Smooth muscle cell (in vitro differentiated cells): ENCODE results near the gene RBM39. TPM values are rescaled to one million over a fixed set of nuclear protein-coding genes. Genes with fewer than 3 reads are reported as not detected.

Experiments
- DNase-seq: peaks from one replicate; lab custom pipeline; 2025; ENCODE audit not compliant: unreplicated experiment; lab: John Stamatoyannopoulos, UW
- H2AFZ ChIP-seq: fragments of 200-600 bp; sonication (generic); 2 replicates; pipeline ENCODE4 v1.6.0; 2016; ENCODE audit warnings: antibody characterized with exemption, low read depth, mild to moderate bottlenecking
- H3F3A ChIP-seq: fragments of 200-600 bp; sonication (generic); 2 replicates; pipeline ENCODE4 v1.6.0; 2017; ENCODE audit warnings: antibody characterized with exemption, low read depth
- H3K27ac ChIP-seq: fragments of 200-600 bp; sonication (generic); 2 replicates; pipeline ENCODE4 v1.5.1; 2016; ENCODE audit warnings: low read depth, mild to moderate bottlenecking
- H3K27me3 ChIP-seq: fragments of 200-600 bp; sonication (generic); 2 replicates; pipeline ENCODE4 v1.6.1; 2016; ENCODE audit warnings: low read depth, mild to moderate bottlenecking
- H3K36me3 ChIP-seq: fragments of 200-600 bp; sonication (generic); 2 replicates; pipeline ENCODE4 v1.5.1; 2016; ENCODE audit warnings: low read depth
- H3K4me1 ChIP-seq: fragments of 200-600 bp; sonication (generic); 2 replicates; pipeline ENCODE4 v1.5.1; 2016; ENCODE audit warnings: low read depth
- H3K4me2 ChIP-seq: fragments of 200-600 bp; sonication (generic); 2 replicates; pipeline ENCODE4 v1.6.0; 2016; ENCODE audit warnings: mild to moderate bottlenecking
- H3K4me3 ChIP-seq: fragments of 200-600 bp; sonication (generic); 2 replicates; pipeline ENCODE4 v1.5.1; 2016; ENCODE audit warnings: mild to moderate bottlenecking
- H3K79me2 ChIP-seq: fragments of 200-600 bp; sonication (generic); 2 replicates; pipeline ENCODE4 v1.6.0; 2016; ENCODE audit warnings: low read depth, mild to moderate bottlenecking
- H3K9ac ChIP-seq: fragments of 200-600 bp; sonication (generic); 2 replicates; pipeline ENCODE4 v1.6.0; 2016; ENCODE audit warnings: low read depth
- H3K9me3 ChIP-seq: fragments of 200-600 bp; sonication (generic); replicated peaks from 2 replicates; pipeline ENCODE4 v1.5.1; 2016; ENCODE audit warnings: low read depth
- H4K20me1 ChIP-seq: fragments of 200-600 bp; sonication (generic); 2 replicates; pipeline ENCODE4 v1.6.0; 2016; ENCODE audit warnings: low read depth
- CTCF ChIP-seq: fragments of 200-600 bp; sonication (generic); IDR thresholded peaks from 2 replicates; pipeline ENCODE4 v1.5.1; 2017; ENCODE audit warnings: borderline replicate concordance, mild to moderate bottlenecking, antibody characterized with exemption; ENCODE audit not compliant: insufficient read depth, poor library complexity, severe bottlenecking
- WGBS: methylation state at CpG from one replicate; pipeline ENCODE4 v1.1.7; 2016; ENCODE audit warnings: low lambda C conversion rate; 5-methylcytosine and 5-hydroxymethylcytosine counted together
- polyA plus RNA-seq: library from polyadenylated mRNA; unstranded; fragments of >200 nt; fragmentation: Nextera tagmentation; extraction: Ambion mirVana; gene quantifications from 2 replicates; pipeline ENCODE4 v1.2.1, GENCODE V29; 2016
- small RNA-seq: library from RNA; depleted of rRNA; stranded (forward); fragments of <200 nt; gene quantifications from one replicate; pipeline ENCODE3, GENCODE V24; 2014
- total RNA-seq: library from RNA; depleted of rRNA; stranded (reverse); fragments of >200 nt; gene quantifications from 2 replicates; pipeline ENCODE4 v1.2.3, GENCODE V29; 2014

Gene RBM39
- total and polyA plus RNA-seq, 2 experiments from 2014 or later, result 139 to 408 TPM

GRCh38 chr20:35653893-35654292, 88.2 kb downstream of the RBM39 start:
- DNase-seq, result no peak
- Histone ChIP-seq H3K4me2 (no peak overlapping the region), H3K79me2 (peaks cover 100% of the 10 kb centered on the region), H3K27ac (no peak overlapping the region), H3F3A (no peaks in the 10 kb centered on the region), H4K20me1 (peaks cover 100% of the 10 kb centered on the region), H3K36me3 (peaks cover 4% of the 10 kb centered on the region), H3K9me3 (no peaks in the 10 kb centered on the region), H3K4me1 (no peaks in the 10 kb centered on the region), H2AFZ (no peak overlapping the region), H3K9ac (no peak overlapping the region), H3K4me3 (no peak overlapping the region), H3K27me3 (no peaks in the 10 kb centered on the region)
- WGBS, result 89% methylated on average over 4 of the region's 4 CpGs
- no peak for TF ChIP-seq CTCF

Small RNA genes within 50 kb of the gene (small RNA-seq; reads per million reads assigned to genes)
- gene RF00026, result not detected

Other genes with a start within 250 kb of the RBM39 start
- not detected in 2 replicates for gene C20orf173, start 212.6 kb downstream of the RBM39 start, total RNA-seq
- gene C20orf173, start 212.6 kb downstream of the RBM39 start, polyA plus RNA-seq, result not detected in 2 replicates
- 188 and 245 TPM in 2 replicates for gene ERGIC3, start 200.2 kb downstream of the RBM39 start, total RNA-seq
- 252 and 270 TPM in 2 replicates for gene ERGIC3, start 200.2 kb downstream of the RBM39 start, polyA plus RNA-seq
- gene SPAG4, start 126.4 kb downstream of the RBM39 start, total RNA-seq, result 9.3 and 10.4 TPM in 2 replicates
- gene SPAG4, start 126.4 kb downstream of the RBM39 start, polyA plus RNA-seq, result 27.6 and 35.4 TPM in 2 replicates
- 111 and 140 TPM in 2 replicates for gene CPNE1, start 77.4 kb downstream of the RBM39 start, total RNA-seq
- gene CPNE1, start 77.4 kb downstream of the RBM39 start, polyA plus RNA-seq, result 156 TPM in 2 replicates
- gene RBM12, start 77.4 kb downstream of the RBM39 start, total RNA-seq, result 34.0 and 44.2 TPM in 2 replicates
- gene RBM12, start 77.4 kb downstream of the RBM39 start, polyA plus RNA-seq, result 11.5 and 14.5 TPM in 2 replicates
- gene NFS1, start 42.9 kb downstream of the RBM39 start, total RNA-seq, result 25.3 and 40.1 TPM in 2 replicates
- gene NFS1, start 42.9 kb downstream of the RBM39 start, polyA plus RNA-seq, result 35.1 and 40.3 TPM in 2 replicates
- gene ROMO1, start 42.9 kb downstream of the RBM39 start, total RNA-seq, result 252 and 523 TPM in 2 replicates
- 694 and 771 TPM in 2 replicates for gene ROMO1, start 42.9 kb downstream of the RBM39 start, polyA plus RNA-seq
- gene PHF20, start 29.8 kb upstream of the RBM39 start, total RNA-seq, result 24.5 and 27.4 TPM in 2 replicates
- 23.3 and 23.7 TPM in 2 replicates for gene PHF20, start 29.8 kb upstream of the RBM39 start, polyA plus RNA-seq
- 20.9 and 26.7 TPM in 2 replicates for gene SCAND1, start 212.2 kb upstream of the RBM39 start, total RNA-seq
- 128 and 135 TPM in 2 replicates for gene SCAND1, start 212.2 kb upstream of the RBM39 start, polyA plus RNA-seq
- 4.8 and 10.2 TPM in 2 replicates for gene CNBD2, start 226.3 kb upstream of the RBM39 start, total RNA-seq
- gene CNBD2, start 226.3 kb upstream of the RBM39 start, polyA plus RNA-seq, result 0.18 and 2.8 TPM in 2 replicates